HG02973 (cell line): Measurements from ENCODE around the gene ZNF679.
"Not testable (repeated sequence)": the region's sequence is repeated elsewhere in the genome, so short reads cannot be mapped to it uniquely, and the experiment has no call there.

ENCODE experiments used
- ATAC-seq: cut with Tn5 transposase; IDR thresholded peaks from one replicate; pipeline ENCODE4 v1.9.1; 2021; ENCODE audit warnings: moderate library complexity; ENCODE audit not compliant: unreplicated experiment

Gene ZNF679

GRCh38 chr7:64308016-64308270 is 79.7 kb downstream of the ZNF679 start:
- ATAC-seq = no peak

GRCh38 chr7:64310426-64310825 is 82.2 kb downstream of the ZNF679 start:
- no peak for ATAC-seq

GRCh38 chr7:64312826-64313225 is 84.6 kb downstream of the ZNF679 start:
- no peak for ATAC-seq

GRCh38 chr7:64313740-64314491 is 85.6 kb downstream of the ZNF679 start, which contains the start of gene ZNF736:
TSS of gene ZNF736 (plus strand) at chr7:64313961. CDS start at chr7:64314151, 190 bp downstream.
- ATAC-seq = peak; percentile 100

- no peak for ATAC-seq
Observed at GRCh38 chr7:64314566-64314965, 86.3 kb downstream of the ZNF679 start.

GRCh38 chr7:64316031-64316742 is 87.9 kb downstream of the ZNF679 start:
- ATAC-seq = not testable (repeated sequence)
